ENCODE data around the gene NCKAP5L.

NCKAP5L gene

GRCh38 chr12:49761677-49762467 is 66.3 kb downstream of the NCKAP5L start:
- no peaks in the 10 kb centered on the region for H3K9me3 ChIP-seq (ENCODE audit: severe bottlenecking)
- no peaks in the 10 kb centered on the region for H3K27me3 ChIP-seq (ENCODE audit: insufficient read depth, poor library complexity, severe bottlenecking)
- H3K4me1 ChIP-seq (ENCODE audit: insufficient read depth, poor library complexity, severe bottlenecking) = no peaks in the 10 kb centered on the region
- TF ChIP-seq CTCF (IDR thresholded peaks at IDR 0.05; ENCODE audit: poor library complexity, severe bottlenecking) = no peak
- no peak for ATAC-seq (ENCODE audit: low read depth)
- no peak overlapping the region for H3K4me3 ChIP-seq (ENCODE audit: severe bottlenecking)
- H3K36me3 ChIP-seq (ENCODE audit: low read depth) = peaks cover 76% of the 10 kb centered on the region
- no peak for DNase-seq (ENCODE audit: low spot score)
- H3K27ac ChIP-seq (ENCODE audit: poor library complexity, severe bottlenecking) = no peak overlapping the region

GRCh38 chr12:49750996-49751393 is 77.2 kb downstream of the NCKAP5L start:
- no peaks in the 10 kb centered on the region for H3K27me3 ChIP-seq (ENCODE audit: insufficient read depth, poor library complexity, severe bottlenecking)
- DNase-seq (ENCODE audit: low spot score) = no peak
- peak overlapping the region; percentile 21 for H3K27ac ChIP-seq (ENCODE audit: poor library complexity, severe bottlenecking)
- H3K4me1 ChIP-seq (ENCODE audit: insufficient read depth, poor library complexity, severe bottlenecking) = peaks cover 33% of the 10 kb centered on the region
- ATAC-seq (ENCODE audit: low read depth) = no peak
- no peak overlapping the region for H3K4me3 ChIP-seq (ENCODE audit: severe bottlenecking)
- peaks cover 89% of the 10 kb centered on the region for H3K36me3 ChIP-seq (ENCODE audit: low read depth)
- TF ChIP-seq CTCF (IDR thresholded peaks at IDR 0.05; ENCODE audit: poor library complexity, severe bottlenecking) = no peak
- no peaks in the 10 kb centered on the region for H3K9me3 ChIP-seq (ENCODE audit: severe bottlenecking)

GRCh38 chr12:49750027-49750995 is 77.9 kb downstream of the NCKAP5L start:
- ATAC-seq (ENCODE audit: low read depth) = peak; percentile 95
- TF ChIP-seq CTCF (IDR thresholded peaks at IDR 0.05; ENCODE audit: poor library complexity, severe bottlenecking) = peak; percentile 22
- Histone ChIP-seq H3K36me3 (ENCODE audit: low read depth) (peaks cover 82% of the 10 kb centered on the region), H3K4me3 (ENCODE audit: severe bottlenecking) (no peak overlapping the region), H3K4me1 (ENCODE audit: insufficient read depth, poor library complexity, severe bottlenecking) (peaks cover 33% of the 10 kb centered on the region), H3K27ac (ENCODE audit: poor library complexity, severe bottlenecking) (peak overlapping the region; percentile 21), H3K9me3 (ENCODE audit: severe bottlenecking) (no peaks in the 10 kb centered on the region), H3K27me3 (ENCODE audit: insufficient read depth, poor library complexity, severe bottlenecking) (no peaks in the 10 kb centered on the region)
- no peak for DNase-seq (ENCODE audit: low spot score)

GRCh38 chr12:49748800-49749199 is 79.4 kb downstream of the NCKAP5L start:
- TF ChIP-seq CTCF (IDR thresholded peaks at IDR 0.05; ENCODE audit: poor library complexity, severe bottlenecking) = no peak
- no peak for ATAC-seq (ENCODE audit: low read depth)
- no peak overlapping the region for H3K27ac ChIP-seq (ENCODE audit: poor library complexity, severe bottlenecking)

More at GRCh38 chr12:49748800-49749199, 79.4 kb downstream of the NCKAP5L start:
- H3K4me3 ChIP-seq (ENCODE audit: severe bottlenecking) = no peak overlapping the region
- peaks cover 82% of the 10 kb centered on the region for H3K36me3 ChIP-seq (ENCODE audit: low read depth)
- H3K27me3 ChIP-seq (ENCODE audit: insufficient read depth, poor library complexity, severe bottlenecking) = no peaks in the 10 kb centered on the region
- no peak for DNase-seq (ENCODE audit: low spot score)
- H3K9me3 ChIP-seq (ENCODE audit: severe bottlenecking) = no peaks in the 10 kb centered on the region
- peaks cover 34% of the 10 kb centered on the region for H3K4me1 ChIP-seq (ENCODE audit: insufficient read depth, poor library complexity, severe bottlenecking)
